Measurements from ENCODE around the gene ANKS1B.

Gene ANKS1B

GRCh38 chr12:99282086-99282485 lies 702.6 kb downstream of the ANKS1B start:
- no peak for TF ChIP-seq CTCF (IDR thresholded peaks at IDR 0.05; ENCODE audit: low read depth, low read length, missing control alignments)
- Histone ChIP-seq H3K27me3 (replicated peaks) (no peaks in the 10 kb centered on the region), H3K4me3 (ENCODE audit: low read depth, low read length) (no peak overlapping the region), H3K36me3 (replicated peaks) (no peaks in the 10 kb centered on the region), H3K27ac (no peak overlapping the region)
- DNase-seq: no peak
- in situ Hi-C loops (cut with HindIII; ENCODE audit: low pct_ligation_motif_present, low sequenced_read_pairs): no loop called here

GRCh38 chr12:99281277-99281676 lies 703.5 kb downstream of the ANKS1B start:
- in situ Hi-C loops (cut with HindIII; ENCODE audit: low pct_ligation_motif_present, low sequenced_read_pairs): no loop called here

GRCh38 chr12:99278899-99279298 lies 705.8 kb downstream of the ANKS1B start:
- Histone ChIP-seq H3K36me3 (replicated peaks) (no peaks in the 10 kb centered on the region), H3K4me3 (ENCODE audit: low read depth, low read length) (no peak overlapping the region), H3K27me3 (replicated peaks) (no peaks in the 10 kb centered on the region), H3K27ac (no peak overlapping the region)
- no peak for DNase-seq
- in situ Hi-C loops (cut with HindIII; ENCODE audit: low pct_ligation_motif_present, low sequenced_read_pairs): no loop called here
- TF ChIP-seq CTCF (IDR thresholded peaks at IDR 0.05; ENCODE audit: low read depth, low read length, missing control alignments): no peak

More at GRCh38 chr12:99281277-99281676, 703.5 kb downstream of the ANKS1B start:
- DNase-seq: no peak
- Histone ChIP-seq H3K27me3 (replicated peaks) (no peaks in the 10 kb centered on the region), H3K4me3 (ENCODE audit: low read depth, low read length) (no peak overlapping the region), H3K36me3 (replicated peaks) (no peaks in the 10 kb centered on the region), H3K27ac (no peak overlapping the region)
- no peak for TF ChIP-seq CTCF (IDR thresholded peaks at IDR 0.05; ENCODE audit: low read depth, low read length, missing control alignments)

- no peak overlapping the region for H3K4me3 ChIP-seq (ENCODE audit: low read depth, low read length)
- H3K36me3 ChIP-seq (replicated peaks): no peaks in the 10 kb centered on the region
- no peak overlapping the region for H3K27ac ChIP-seq
- in situ Hi-C loops (cut with HindIII; ENCODE audit: low pct_ligation_motif_present, low sequenced_read_pairs): no loop called here
- no peak for DNase-seq
- H3K27me3 ChIP-seq (replicated peaks): no peaks in the 10 kb centered on the region
- TF ChIP-seq CTCF (IDR thresholded peaks at IDR 0.05; ENCODE audit: low read depth, low read length, missing control alignments): no peak
Measured at GRCh38 chr12:99277591-99278379, 707.0 kb downstream of the ANKS1B start.

GRCh38 chr12:99271071-99271470 lies 713.7 kb downstream of the ANKS1B start:
- Histone ChIP-seq H3K4me3 (ENCODE audit: low read depth, low read length) (no peak overlapping the region), H3K27ac (no peak overlapping the region), H3K27me3 (replicated peaks) (no peaks in the 10 kb centered on the region), H3K36me3 (replicated peaks) (no peaks in the 10 kb centered on the region)
- DNase-seq: no peak
- TF ChIP-seq CTCF (IDR thresholded peaks at IDR 0.05; ENCODE audit: low read depth, low read length, missing control alignments): no peak
- in situ Hi-C loops (cut with HindIII; ENCODE audit: low pct_ligation_motif_present, low sequenced_read_pairs): no loop called here

- no peak overlapping the region for H3K27ac ChIP-seq
- no peaks in the 10 kb centered on the region for H3K27me3 ChIP-seq (replicated peaks)
- no peaks in the 10 kb centered on the region for H3K36me3 ChIP-seq (replicated peaks)
- no peak for TF ChIP-seq CTCF (IDR thresholded peaks at IDR 0.05; ENCODE audit: low read depth, low read length, missing control alignments)
- no peak overlapping the region for H3K4me3 ChIP-seq (ENCODE audit: low read depth, low read length)
- in situ Hi-C loops (cut with HindIII; ENCODE audit: low pct_ligation_motif_present, low sequenced_read_pairs): no loop called here
- DNase-seq: no peak
Measured at GRCh38 chr12:99267038-99267437, 717.7 kb downstream of the ANKS1B start.

Data from brain microvascular endothelial cell (primary cell).